A673 (cell line): ENCODE data around the gene KANSL1.

ENCODE experiments used
- CTCF ChIP-seq: fragments of 300-800, 200-600 bp; sonication (generic); conservative IDR thresholded peaks from 2 replicates; pipeline ENCODE4 v1.5.1; 2017; ENCODE audit warnings: low read depth, mild to moderate bottlenecking, antibody characterized with exemption, low read length, moderate library complexity, mixed read lengths
- EZH2 ChIP-seq: fragments of 200-600 bp; sonication (generic); IDR thresholded peaks from 2 replicates; pipeline ENCODE4 v1.6.1; 2017; ENCODE audit warnings: borderline replicate concordance, low read depth, mild to moderate bottlenecking, mixed read lengths, antibody characterized with exemption, low read length; ENCODE audit not compliant: poor library complexity, severe bottlenecking

GRCh38 chr17:46009681-46010596 lies 183.3 kb downstream of the KANSL1 start:
- TF ChIP-seq CTCF (no peak), EZH2 (no peak)
